NCI-H748 (cell line): Measurements from ENCODE around the gene HOXB3.
A peak's percentile ranks its signal among the peaks of the same experiment; 100 is the strongest.

Experiments used
- DNase-seq: peaks from one replicate; lab custom pipeline; 2025; ENCODE audit not compliant: unreplicated experiment; lab: John Stamatoyannopoulos, UW

HOXB3 gene

GRCh38 chr17:48571024-48571818 is 18.8 kb downstream of the HOXB3 start:
- peak; percentile 37 for DNase-seq

DNA sequence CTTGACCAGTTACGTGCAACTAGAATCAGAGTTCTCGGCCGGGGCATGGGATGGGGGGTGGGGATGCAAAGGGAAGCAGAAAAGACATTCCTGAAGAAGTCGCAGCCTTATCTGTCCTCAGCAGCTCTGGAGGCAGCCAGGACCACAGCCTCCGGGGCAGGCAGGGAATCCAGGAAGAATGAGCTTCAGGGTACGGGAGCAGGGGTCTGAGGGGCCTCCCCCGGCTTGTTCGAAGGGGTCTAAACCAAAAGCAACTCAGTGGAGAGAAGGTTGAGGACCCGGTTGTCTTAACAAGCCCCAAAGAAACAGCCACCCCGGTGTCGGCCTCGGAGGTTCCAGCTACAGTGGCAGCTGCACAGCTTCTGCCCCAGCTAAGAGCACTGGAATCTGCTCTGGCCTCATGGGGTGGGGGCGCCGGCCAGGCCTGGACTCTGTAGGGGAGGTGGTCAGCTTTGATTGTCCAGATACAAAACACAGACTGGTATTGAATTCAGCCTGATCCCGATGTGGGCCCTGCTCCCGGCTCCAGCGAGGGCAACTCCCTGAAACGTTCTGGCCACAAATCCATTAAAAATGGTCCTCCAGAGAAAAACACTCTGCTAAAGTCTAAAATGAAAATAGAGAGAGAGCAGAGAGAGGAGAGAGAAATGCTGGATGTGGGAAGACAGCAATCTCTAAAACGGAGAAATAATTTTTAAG is 19.6 kb downstream of the HOXB3 start:
- DNase-seq, result no peak

GRCh38 chr17:48569674-48570324 is 20.2 kb downstream of the HOXB3 start:
- no peak for DNase-seq

GRCh38 chr17:48569240-48569582 is 20.8 kb downstream of the HOXB3 start:
- DNase-seq, result no peak

DNA sequence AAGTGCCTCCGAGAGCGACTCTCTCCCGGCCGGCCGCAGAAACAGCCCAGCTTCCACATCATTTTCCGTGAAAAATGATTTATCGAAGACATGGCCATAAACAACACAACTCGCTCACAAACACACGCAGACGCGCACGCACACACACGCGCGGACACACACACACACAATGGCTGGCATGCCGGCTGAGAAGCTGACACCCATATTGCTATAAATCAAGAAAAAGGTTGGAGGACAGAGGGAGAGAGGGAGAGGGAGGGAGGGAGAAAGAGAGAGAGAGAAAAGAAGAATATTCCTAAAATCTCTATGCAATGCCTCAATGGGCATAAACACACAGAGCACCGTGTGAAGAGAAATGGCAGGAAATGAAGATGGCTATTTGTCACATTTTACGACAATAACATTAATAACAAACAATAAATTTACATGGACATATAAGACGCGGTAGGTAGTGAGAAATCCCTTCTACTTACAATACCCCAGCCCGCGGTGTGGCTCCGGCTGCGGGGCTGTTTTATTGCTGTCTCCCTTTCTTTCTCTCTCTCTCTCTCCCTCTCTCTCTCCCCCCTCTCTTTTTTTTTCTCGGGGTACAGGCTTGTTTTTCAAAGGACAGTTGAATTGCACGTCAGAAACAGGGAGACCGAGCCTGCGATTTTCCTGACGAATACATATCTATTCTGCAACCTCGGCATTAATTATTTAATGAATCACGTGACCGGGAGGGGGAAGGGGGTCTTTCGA is 21.4 kb downstream of the HOXB3 start:
- peak; percentile 51 for DNase-seq

- DNase-seq, result no peak
These were observed 22.2 kb downstream of the HOXB3 start for GRCh38 chr17:48567646-48568354.

- DNase-seq, result peak; percentile 53
These were observed 22.8 kb downstream of the HOXB3 start for GRCh38 chr17:48567209-48567608.

GRCh38 chr17:48566717-48567116 is 23.3 kb downstream of the HOXB3 start:
- no peak for DNase-seq

DNA sequence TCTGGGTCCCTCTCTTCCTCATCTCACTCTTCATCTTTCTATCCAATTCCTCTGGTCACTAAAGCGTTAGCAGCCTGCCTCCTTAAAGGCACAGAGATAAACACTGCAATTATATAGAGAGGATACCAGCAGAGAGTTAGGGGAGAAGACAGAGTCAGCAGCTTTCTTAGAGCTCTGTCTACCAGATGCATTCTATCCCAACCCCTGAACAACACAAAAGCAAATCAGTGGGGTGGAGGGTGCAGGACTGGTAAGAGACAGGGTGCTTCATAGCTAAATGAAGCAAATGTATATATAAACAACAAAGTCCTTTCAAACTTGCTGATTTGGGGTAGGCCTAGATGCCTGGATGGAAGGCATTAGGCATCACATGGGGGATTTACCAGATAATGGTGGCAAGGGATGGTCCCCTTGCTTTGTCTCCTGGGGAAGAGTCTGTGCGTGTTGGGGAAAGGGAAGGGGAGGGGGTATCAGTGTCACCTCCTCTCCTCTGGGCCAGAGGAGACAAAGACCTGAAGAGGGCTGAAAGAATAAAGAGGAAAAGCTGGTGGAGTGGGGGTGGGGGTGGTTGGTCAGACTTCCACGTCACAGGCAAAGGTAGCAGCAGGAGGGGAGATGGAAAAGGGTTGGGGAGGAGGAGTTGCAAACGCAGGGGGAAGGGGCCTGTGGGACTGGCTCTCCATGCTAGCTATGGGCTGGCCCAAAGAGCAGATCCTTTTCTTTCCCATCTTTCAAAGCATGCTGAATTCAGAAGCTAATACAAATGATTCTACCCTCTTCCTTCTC is 23.9 kb downstream of the HOXB3 start:
- DNase-seq, result no peak

DNA sequence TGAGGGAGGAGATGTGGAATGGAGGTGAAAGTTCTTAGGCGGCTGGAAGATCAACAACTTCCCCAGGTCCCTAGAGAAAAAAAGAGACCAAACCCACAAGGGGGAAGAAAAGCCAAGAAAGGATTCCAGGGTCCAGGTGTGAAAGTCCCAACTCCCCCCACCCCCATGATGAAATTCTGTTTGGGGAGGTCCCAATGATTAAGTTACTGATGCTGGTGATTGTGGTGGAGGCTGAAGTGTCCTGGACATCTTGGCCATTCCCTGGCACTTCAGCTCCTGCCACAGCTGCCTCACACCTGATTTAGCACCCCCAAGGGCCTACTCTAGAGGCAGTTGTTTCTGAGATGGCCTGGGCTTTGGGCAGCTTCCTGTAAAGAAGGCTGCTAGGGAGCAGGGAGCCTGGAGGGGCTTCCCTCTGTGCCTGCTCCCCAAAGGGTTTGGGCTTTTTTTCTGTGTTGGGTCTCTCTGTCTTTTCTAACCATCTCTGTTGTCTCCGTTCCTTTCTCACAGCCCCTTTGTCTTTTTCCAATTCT is 25.0 kb downstream of the HOXB3 start:
- peak; percentile 13 for DNase-seq

- peak; percentile 62 for DNase-seq
These were observed 25.6 kb downstream of the HOXB3 start for GRCh38 chr17:48564188-48565021.

DNA sequence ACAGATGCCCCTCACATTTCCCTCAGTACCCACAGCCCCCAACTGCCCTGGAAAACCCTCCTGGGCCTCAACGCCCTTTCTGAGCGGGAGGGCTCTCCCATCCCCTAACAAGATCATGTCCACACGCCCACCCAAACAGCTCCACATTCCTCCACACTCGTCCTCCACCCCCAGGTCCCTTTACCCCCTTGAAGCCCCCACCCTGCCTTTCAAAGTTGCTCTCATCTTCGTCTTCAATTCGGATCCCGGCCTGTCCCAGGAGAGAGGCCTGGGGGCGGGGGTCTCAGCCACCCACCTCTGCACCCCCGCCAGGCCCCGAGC is 26.2 kb downstream of the HOXB3 start:
- DNase-seq, result no peak

GRCh38 chr17:48563385-48563838 is 26.6 kb downstream of the HOXB3 start:
- peak; percentile 39 for DNase-seq

GRCh38 chr17:48562934-48563333 is 27.1 kb downstream of the HOXB3 start:
- no peak for DNase-seq

DNA sequence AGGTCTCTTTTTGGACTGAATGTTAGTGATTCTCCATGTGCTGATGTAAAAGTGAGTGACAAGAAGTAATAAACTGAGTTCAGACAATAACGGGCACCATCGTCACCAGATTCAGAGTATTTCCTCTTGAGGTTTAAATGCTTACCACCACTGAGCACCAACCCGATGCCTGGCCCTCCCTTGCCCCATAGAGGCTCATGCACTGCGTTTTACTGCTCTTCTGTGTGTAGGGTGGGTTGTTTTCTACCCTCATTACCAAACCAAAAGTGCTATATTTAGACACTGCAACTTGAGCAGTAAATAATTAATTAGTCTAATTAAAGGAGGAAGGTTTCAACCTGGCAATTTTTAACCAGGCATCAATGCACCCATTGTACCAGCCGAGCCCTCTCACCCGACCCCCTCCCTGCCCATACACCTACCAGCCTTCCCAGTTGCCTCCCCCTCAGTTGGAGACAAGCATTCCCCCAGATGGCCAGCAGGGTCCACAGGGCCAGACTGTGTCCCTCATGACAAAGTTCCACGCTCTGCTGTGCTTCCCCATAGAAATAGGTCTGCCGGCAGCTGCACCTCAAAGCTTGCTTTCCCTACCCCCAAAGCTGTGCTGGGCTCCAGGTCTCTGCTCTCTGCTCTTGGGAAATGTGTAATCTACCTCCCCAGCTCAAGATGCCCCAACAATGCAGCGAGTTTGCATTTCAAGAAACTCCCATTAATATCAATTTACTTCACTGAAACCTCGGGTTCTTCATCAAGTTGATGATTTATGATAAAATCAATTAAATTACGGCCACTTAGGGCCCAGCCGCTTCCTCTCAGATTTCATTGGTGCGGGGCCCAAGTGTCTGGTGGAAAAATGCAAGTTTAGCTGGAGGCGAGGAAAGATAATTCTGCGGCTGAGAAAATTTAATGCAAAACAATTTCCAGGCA is 27.9 kb downstream of the HOXB3 start:
- DNase-seq, result no peak

GRCh38 chr17:48559840-48560817 is 29.9 kb downstream of the HOXB3 start:
- DNase-seq, result no peak
